ENCODE results near the gene ERLIN1. TPM values are rescaled to one million over a fixed set of nuclear protein-coding genes. Genes with fewer than 3 reads are reported as not detected.

ERLIN1 gene
- total RNA-seq, 4 donors from 2014 or later = 5.3 to 8.5 (median 7.3) TPM

- Histone ChIP-seq H3K27ac (no peak overlapping the region), H3K4me3 (no peak overlapping the region), H3K27me3 (no peaks in the 10 kb centered on the region), H3K36me3 (peaks cover 3 to 83% of the 10 kb centered on the region in 2 donors), H3K9me3 (no peaks in the 10 kb centered on the region), H3K4me1 (peaks cover 0 to under 1% of the 10 kb centered on the region in 2 donors)
- no peak for DNase-seq
- intact Hi-C loops (cut with DNase I; ENCODE audit: low total_unique reads) (no loop called here), in situ Hi-C loops (cut with MboI; ENCODE audit: low sequenced_read_pairs in 4 of 4) (no loop called here)
- no peak for ATAC-seq
- TF ChIP-seq, protein P1, sequence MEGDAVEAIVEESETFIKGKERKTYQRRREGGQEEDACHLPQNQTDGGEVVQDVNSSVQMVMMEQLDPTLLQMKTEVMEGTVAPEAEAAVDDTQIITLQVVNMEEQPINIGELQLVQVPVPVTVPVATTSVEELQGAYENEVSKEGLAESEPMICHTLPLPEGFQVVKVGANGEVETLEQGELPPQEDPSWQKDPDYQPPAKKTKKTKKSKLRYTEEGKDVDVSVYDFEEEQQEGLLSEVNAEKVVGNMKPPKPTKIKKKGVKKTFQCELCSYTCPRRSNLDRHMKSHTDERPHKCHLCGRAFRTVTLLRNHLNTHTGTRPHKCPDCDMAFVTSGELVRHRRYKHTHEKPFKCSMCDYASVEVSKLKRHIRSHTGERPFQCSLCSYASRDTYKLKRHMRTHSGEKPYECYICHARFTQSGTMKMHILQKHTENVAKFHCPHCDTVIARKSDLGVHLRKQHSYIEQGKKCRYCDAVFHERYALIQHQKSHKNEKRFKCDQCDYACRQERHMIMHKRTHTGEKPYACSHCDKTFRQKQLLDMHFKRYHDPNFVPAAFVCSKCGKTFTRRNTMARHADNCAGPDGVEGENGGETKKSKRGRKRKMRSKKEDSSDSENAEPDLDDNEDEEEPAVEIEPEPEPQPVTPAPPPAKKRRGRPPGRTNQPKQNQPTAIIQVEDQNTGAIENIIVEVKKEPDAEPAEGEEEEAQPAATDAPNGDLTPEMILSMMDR (IDR thresholded peaks at IDR 0.05 in 4 of 5, conservative IDR thresholded peaks at IDR 0.05 in 1 of 5) = no peak
- TF ChIP-seq POLR2A (IDR thresholded peaks at IDR 0.05) = no peak
These were observed 36.7 kb upstream of the ERLIN1 start for GRCh38 chr10:100222529-100222928.

DNA sequence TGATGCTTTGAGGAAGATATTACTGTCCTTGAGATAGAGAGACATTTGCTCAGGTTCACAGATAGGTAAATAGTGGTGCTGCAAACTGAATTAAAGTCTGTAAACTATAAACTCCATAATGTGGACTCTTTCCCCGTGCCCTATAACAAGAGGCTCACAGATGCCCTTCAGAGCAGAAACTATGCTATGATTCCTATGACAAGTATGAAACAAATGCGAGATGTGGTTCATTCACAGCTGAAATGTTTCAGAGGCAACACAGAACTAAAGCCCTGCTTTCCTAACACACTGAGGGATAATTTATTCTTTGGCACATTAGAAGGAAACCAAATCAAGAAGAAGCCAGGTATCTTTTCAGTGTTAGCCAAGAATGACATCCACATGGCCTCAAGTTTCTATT is 30.2 kb upstream of the ERLIN1 start:
- no peak for ATAC-seq
- H3K4me1 ChIP-seq = no peaks in the 10 kb centered on the region
- in situ Hi-C loops (cut with MboI; ENCODE audit: low sequenced_read_pairs in 4 of 4) (no loop called here), intact Hi-C loops (cut with DNase I; ENCODE audit: low total_unique reads) (no loop called here)
- no peak overlapping the region for H3K27ac ChIP-seq
- no peak for TF ChIP-seq POLR2A (IDR thresholded peaks at IDR 0.05)
- TF ChIP-seq, protein P1 (IDR thresholded peaks at IDR 0.05 in 4 of 5, conservative IDR thresholded peaks at IDR 0.05 in 1 of 5) = no peak
- peaks cover 0 to 82% of the 10 kb centered on the region in 2 donors for H3K36me3 ChIP-seq
- no peaks in the 10 kb centered on the region for H3K27me3 ChIP-seq
- no peak overlapping the region for H3K4me3 ChIP-seq
- DNase-seq = no peak
- no peaks in the 10 kb centered on the region for H3K9me3 ChIP-seq

DNA sequence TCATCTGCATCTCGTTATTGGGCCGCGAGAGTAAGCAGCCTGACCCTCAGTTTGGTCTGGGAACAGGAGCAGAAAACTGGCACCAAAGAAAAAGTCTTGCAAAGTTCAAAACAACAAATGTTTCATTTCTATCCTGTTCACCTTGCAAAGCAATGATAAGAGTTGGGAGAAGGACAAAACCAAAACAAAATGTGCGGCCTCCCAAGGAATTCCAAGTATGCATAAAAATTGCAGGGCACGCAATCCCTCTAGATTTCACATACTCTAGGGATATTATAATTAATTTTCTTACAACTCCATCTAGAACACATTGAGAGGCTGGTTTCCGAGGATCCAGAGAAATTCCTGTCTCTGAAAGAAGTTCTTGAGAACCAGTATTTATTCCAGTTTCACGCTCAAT is 23.5 kb upstream of the ERLIN1 start:
- Histone ChIP-seq H3K4me1 (no peaks in the 10 kb centered on the region), H3K27me3 (no peaks in the 10 kb centered on the region), H3K36me3 (peaks cover 0 to 64% of the 10 kb centered on the region in 2 donors), H3K27ac (no peak overlapping the region), H3K4me3 (no peak overlapping the region), H3K9me3 (no peaks in the 10 kb centered on the region)
- intact Hi-C loops (cut with DNase I; ENCODE audit: low total_unique reads) (no loop called here), in situ Hi-C loops (cut with MboI; ENCODE audit: low sequenced_read_pairs in 4 of 4) (no loop called here)
- DNase-seq (no peak), ATAC-seq (no peak)
- no peak for TF ChIP-seq POLR2A (IDR thresholded peaks at IDR 0.05)
- TF ChIP-seq, protein P1 (IDR thresholded peaks at IDR 0.05 in 4 of 5, conservative IDR thresholded peaks at IDR 0.05 in 1 of 5) = no peak

DNA sequence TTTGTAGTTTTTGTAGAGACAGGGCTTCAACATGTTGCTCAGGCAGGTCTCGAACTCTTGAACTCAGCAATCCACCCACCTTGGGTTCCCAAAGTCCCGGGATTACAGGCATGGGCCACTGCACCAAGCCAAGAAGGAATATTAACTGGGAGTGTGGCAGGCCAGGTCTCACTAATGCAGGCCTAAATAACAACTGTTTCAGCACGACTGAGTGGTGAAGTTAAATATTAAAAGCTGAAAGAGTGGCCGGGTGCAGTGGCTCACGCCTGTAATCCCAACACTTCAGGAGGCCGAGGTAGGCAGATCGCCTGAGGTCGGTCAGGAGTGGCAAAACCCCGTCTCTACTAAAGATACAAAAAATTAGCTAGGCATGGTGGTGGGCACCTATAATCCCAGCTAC is 22.4 kb upstream of the ERLIN1 start:
- in situ Hi-C loops (cut with MboI; ENCODE audit: low sequenced_read_pairs in 4 of 4) = no loop called here
- peaks cover 0 to 64% of the 10 kb centered on the region in 2 donors for H3K36me3 ChIP-seq
- DNase-seq (no peak), ATAC-seq (no peak)
- no peak overlapping the region for H3K4me3 ChIP-seq
- H3K9me3 ChIP-seq = no peaks in the 10 kb centered on the region
- TF ChIP-seq, protein P1 (IDR thresholded peaks at IDR 0.05 in 4 of 5, conservative IDR thresholded peaks at IDR 0.05 in 1 of 5) = no peak
- TF ChIP-seq POLR2A (IDR thresholded peaks at IDR 0.05) = no peak
- H3K27ac ChIP-seq = no peak overlapping the region
- no peaks in the 10 kb centered on the region for H3K4me1 ChIP-seq
- intact Hi-C loops (cut with DNase I; ENCODE audit: low total_unique reads) = no loop called here
- no peaks in the 10 kb centered on the region for H3K27me3 ChIP-seq

- TF ChIP-seq, protein P1 (IDR thresholded peaks at IDR 0.05 in 4 of 5, conservative IDR thresholded peaks at IDR 0.05 in 1 of 5) = no peak
- TF ChIP-seq POLR2A (IDR thresholded peaks at IDR 0.05) = no peak
- intact Hi-C loops (cut with DNase I; ENCODE audit: low total_unique reads) = no loop called here
- Histone ChIP-seq H3K9me3 (no peaks in the 10 kb centered on the region), H3K27ac (no peak overlapping the region), H3K4me3 (no peak overlapping the region), H3K27me3 (no peaks in the 10 kb centered on the region), H3K36me3 (peaks cover 0 to 97% of the 10 kb centered on the region in 2 donors), H3K4me1 (peaks cover 0 to 2% of the 10 kb centered on the region in 2 donors)
- in situ Hi-C loops (cut with MboI; ENCODE audit: low sequenced_read_pairs in 4 of 4) = no loop called here
- ATAC-seq = no peak
- no peak for DNase-seq
These were observed 18.5 kb upstream of the ERLIN1 start for GRCh38 chr10:100204370-100204769.

All from gastrocnemius medialis (tissue), 4 donors.